ENCODE measurements around the gene SLC44A1.

The SLC44A1 gene

DNA sequence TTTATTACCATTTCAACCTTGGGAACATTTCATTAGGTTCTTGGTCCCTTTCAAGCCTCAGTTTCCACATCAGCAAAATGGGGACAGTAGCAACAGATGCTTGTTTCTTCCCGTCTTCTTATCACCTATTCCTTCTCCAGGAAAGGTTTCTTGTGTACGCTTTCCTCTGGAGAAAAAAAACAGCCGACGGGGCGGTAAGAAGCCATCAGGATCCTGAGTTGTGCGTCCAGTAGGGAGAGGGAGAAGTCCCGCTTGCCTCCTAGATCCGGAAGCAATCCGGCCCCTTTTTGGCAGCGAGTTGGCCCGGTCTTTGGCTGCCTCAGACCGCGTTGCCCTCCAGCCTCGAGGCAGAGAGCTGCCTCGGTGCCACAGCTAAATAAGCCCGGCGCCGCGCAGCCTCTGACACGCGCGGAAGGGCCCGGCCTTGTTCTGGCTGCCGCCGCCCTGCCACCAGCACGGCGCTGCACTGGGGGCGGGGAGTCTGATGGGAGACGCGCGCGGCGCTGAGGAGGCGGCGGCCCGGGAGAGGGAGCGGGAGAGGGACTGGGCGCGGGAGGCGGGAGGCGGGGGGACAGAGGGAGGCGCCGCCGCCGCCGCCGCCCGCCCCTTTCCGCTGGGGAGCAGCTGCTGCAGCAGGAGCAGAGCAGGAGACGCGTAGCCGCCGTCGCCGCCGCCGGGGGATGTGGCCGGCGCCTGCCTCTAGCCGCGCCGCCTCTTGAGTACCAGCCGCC, at the start of gene SLC44A1:
Gene SLC44A1 (plus strand): TSS at position 649 of the 731 bp plus-strand sequence. CDS start 218 bp downstream, outside the sequence.
- peak; percentile 96 to 99 (median 98) for DNase-seq

DNA sequence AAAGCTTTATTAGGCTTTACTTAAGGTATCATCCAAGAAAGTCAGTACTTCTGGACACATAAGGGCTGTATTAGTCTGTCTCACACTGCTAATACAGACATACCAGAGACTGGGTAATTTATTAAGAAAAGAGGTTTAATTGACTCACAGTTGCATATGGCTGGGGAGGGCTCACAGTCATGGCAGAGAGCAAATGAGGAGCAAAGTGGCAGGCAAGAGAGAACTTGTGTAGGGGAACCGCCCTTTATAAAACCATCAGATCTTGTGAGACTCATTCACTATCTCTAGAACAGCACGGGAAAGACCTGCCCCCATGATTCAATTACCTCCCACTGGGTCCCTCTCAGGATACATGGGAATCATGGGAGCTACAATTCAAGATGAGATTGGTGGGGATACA, 49.2 kb upstream of the SLC44A1 start:
- no peak for DNase-seq

DNA sequence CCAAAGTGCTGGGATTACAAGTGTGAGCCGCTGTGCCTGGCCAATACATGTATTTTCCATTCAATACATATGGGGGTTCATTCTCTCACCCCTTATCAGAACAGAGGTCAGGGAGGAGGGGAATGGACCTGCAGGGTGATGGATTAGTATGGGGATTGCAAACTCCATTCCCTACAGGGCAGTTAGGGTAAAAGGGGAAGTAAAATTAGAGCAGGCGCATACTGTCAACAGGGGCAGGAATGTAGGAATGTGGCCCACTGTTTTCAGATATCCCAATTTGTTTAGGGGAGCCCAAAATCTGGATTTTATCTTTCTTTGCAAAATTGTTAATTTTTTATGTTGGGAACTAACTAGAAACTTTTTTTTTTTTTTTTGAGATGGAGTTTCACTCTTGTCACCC, 46.4 kb upstream of the SLC44A1 start:
- no peak for DNase-seq

DNA sequence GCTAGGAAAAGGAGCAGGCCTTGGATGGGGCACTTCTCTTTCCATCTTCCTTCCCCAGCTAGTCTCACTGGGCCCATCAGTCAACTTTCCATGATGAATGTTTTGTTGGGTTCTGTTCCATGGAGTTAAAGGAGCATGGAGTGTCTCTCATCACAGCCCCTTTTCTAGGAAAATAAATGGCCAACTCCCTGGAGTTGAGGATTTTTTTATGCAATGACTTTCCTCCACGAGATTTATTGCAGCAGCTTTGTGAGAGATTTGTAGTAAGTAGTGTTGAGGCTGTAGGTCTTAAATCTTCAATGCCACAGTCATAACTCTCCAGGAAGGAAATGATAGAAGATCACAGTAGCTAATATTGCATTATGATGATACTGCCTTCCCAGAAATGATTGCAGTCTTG, 45.6 kb upstream of the SLC44A1 start:
- no peak for DNase-seq

DNA sequence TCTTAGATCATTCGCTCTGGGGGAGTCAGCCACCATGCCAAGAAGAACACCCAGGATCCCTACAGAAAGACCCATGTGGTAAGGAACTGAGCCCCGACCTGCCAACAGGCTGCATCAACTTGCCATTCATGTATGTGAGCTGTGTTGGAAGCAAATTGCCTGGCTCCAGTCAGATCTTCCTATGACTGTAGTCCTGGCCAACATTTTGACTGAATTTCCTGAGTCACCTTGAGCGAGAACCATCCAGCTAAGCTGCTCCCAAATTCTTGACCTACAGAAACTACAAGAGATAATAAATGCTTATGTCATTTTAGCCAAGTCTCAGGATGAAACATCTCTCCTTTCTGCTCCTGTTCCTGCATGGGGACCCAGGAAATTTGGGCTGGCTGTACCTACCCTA, 40.0 kb upstream of the SLC44A1 start:
- DNase-seq = no peak

DNA sequence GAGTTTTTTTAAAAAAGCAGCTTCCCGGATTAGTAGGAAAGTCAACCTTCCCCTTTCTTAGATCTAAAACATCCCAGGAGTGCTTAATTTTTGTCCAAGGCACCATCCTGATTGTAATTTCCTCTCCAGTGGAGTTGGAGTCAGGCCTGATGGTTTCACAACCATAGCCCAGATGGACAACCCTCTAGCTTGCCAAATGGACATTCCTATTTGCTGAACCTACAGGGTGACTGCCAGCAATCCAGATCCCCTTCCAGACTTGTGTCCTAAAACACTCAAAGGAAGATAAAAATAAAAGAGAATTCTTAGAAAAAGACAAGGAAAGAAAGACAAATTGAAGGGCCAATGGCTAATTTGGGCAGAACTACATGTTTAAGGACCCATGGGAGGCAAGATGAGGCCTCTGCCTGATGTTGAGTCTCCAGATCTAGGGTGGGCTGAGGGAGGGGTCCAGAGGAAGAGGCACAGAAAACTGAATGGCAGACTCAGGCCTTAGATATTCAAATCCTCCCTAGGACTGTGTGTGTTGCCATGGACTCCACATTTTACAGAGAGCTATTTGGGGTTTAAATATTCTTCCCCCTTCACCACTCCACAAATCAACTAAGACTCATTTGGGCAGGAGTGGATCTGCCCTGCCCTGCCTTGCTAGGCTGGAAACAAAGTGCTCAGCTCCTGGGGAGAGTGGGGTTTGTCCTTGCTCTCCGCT, 38.5 kb upstream of the SLC44A1 start:
- DNase-seq = no peak

DNA sequence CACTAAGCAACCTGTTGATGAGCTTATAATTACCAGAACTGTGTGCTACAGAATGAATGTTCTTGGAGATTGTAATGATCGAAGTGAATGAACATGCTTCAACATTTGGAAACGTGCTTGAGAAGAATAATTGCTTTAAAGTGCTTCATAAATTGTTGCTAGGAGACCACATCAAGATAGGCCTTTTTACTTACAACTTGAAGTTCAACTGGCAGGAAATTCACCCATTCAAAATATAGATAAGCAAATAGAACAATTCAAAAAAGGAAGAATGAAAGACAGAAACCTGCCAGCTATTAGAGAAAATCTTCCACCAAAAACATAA, 38.0 kb upstream of the SLC44A1 start:
- DNase-seq = no peak

DNA sequence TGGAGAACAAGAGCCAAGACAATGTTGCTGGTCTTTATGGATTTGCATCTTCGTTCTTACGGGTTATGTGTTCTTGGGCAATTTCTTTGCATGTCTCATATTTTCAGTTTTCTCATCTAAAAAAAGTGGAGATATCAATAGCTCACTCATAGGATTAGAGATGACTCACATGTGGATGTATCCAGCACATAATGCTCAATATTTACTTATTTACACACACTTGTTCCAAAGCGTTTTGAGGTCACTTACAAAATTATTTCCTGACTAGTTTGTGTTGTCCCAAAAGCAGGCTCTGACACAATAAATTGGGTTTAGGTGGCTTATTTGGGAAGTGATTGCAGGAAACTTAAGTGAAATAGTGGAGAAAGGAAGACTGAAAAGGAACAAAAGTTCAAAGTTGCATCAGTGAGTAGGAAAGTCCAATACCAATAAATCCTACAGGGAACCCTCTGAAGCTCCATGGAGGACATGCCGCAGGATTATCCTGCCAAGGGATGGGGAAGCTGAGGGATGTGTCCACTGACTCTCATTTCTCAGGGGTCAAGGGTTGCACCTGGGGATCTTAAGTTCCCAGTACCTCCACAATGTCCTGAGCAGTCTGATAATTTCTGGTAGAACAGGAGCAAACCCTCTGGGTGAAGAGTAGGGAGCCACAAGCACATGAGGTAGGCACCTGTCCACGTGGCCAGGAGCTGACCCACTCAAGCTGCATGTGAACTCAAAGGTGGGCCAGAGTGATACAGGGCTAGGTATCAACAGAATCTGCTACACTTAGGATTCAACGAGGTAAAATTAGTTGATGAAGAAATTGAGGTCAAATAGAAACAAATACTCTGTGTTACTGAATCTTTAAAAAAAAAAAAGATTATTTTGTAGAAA, 37.4 kb upstream of the SLC44A1 start:
- peak in 2 of 3 donors; percentile 15 to 24 for DNase-seq

DNA sequence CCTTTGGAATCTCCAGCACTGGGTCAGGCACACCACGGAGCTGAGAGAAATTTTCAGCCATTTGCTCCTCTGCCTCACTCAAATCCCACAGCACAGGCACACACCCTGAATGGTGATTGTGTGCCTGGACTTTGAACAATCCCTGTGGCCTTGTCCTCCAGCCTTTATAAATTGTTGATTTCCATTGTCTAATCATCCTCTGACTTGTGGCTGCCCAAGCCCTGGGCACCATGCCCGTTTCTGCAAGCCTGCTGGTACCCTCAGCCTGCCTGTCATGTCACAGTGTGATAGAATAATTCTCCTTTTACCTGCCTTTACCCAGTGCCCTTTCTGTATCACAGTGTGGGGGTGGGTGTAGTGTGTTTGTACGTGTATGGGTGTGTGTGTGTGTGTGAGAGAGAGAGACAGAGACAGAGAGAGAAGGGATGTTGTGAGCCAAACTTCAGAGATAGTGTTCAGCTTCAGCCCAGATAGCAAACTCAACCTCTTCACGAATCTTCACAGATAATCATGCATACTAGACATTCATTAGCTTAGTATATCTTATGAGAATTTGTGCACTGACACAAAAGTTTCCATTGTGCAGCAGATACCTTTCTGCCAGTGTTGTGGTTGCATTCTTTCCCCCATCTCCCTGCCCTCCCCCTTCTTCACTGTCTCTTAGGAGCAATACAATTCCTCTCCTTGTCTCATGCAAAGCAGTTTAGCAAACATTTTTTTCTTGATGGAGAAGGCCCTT, 27.8 kb upstream of the SLC44A1 start:
- no peak for DNase-seq

DNA sequence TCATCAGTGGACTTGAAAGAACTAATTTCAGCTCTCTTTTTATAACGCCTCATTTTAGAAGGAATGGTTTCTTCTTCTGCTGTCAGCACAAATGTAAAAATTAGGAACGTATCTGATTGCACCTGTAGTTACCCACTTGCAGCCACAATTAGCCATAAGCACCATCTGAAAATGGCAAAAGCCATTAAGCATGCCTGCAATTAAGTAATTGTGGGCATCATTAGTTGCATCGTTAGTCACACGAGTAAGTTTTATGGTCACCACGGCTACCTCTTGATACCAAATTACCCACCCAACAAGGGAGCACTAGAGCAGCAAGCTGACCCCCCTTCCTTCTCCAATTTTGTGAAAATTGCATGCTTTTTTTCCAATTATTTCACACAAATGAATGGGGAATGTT, 25.8 kb upstream of the SLC44A1 start:
- DNase-seq = no peak

DNA sequence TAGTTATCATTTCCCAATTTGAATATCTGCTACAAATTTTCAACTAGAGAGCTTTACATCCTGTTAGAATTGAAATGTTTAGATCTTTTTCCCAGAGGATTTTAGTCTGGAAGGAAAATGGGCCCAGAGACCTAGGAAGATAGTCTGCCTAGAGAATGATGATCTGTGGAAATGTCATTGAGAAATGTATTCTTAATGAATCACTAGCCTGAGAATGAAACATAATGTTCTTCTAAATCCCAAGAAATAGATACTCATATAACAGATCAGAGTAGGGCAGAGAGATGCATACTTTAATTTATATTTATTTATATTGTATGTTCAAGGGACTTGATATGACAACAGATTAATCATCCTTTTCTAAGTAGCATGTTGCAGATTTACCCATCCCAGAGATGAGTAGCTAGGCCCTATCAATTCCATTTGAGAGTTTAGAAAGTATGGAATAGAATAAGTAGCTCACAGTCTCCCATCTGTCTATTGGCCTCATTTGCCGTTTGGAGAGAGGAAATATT, 25.1 kb upstream of the SLC44A1 start:
- DNase-seq = no peak

DNA sequence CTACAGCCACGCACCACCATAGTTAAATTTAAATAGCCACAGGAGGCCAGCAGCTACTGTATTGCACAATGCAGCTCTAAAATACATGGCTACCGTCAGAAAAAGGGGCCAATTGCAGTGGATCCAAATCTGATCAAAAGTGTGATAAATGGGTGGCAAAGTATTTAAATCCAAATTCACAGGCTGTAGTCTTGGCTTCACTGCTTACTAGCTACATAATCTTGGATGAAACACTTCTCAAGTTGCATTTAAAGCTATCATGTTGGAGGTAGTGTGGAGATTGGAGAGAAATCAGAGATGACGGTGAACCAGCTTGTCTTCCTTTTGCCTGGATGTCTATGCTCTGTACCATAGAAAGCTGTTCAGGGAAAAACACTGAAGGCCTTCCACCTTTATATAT, 24.0 kb upstream of the SLC44A1 start:
- DNase-seq = no peak

DNA sequence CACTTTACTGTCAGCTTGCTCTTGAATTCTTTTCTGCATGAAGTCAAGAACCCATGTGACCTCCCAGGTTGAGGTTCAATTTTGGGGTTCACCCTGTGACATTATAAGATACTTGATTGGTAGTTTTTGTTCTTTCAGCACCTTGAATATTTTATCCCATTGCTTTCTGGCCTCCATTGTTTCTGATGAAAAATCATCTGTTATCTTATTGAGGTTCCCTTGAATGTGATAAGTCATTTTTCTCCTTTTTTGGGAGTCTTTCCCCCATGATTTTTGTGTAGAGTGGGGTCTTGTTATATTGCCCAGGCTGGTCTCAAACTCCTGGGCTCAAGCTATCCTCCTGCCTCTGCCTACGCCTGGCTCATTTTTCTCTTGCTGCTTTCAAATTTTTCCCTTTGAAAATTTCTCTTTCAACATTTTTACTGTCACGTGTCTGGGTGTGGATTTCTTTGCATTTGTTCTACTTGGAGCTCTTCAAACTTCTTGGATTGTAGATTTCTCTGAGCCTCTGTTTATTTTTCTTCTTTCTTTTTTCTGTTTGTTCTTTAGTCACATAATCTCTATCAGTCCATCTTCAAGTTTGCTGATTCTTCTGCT, 20.8 kb upstream of the SLC44A1 start:
- no peak for DNase-seq

DNA sequence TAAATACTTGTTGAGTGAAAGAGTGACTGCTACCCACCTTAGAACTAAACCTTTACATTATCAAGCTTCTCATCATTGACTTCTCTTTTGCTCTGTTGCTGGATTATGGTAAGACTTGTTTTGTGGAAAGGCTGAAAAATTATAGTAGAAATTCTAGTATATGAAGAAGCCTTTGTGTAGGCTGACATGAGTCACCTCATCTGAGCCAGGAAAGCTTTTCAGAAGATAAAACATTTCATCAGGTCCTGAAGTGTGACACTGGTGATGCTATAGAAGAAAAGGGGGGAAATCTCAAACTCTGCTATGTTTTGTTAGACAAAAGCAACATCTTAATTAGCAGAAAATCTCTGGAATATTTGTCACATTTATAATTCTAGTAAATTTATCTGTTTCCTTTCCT, 18.4 kb upstream of the SLC44A1 start:
- peak in 1 of 3 donors; percentile 10 for DNase-seq

DNA sequence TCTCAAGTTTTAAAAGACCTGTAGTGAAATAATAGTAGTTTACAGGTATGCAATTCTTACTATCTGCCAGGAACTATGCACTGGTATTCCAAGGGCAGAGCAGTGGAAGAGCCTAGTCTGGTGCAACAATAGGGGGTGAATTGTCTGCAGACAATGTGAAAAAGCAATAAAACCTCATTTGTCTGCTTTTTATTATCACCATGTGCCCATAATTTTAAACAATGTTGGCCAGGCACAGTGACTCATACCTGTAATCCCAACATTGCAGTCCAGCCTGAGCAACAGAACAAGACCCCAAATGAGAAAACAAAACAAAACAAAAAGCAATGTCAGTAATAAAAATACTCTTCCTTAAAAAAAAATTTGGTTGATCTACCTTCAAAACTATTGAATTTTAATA, 12.2 kb upstream of the SLC44A1 start:
- no peak for DNase-seq

DNA sequence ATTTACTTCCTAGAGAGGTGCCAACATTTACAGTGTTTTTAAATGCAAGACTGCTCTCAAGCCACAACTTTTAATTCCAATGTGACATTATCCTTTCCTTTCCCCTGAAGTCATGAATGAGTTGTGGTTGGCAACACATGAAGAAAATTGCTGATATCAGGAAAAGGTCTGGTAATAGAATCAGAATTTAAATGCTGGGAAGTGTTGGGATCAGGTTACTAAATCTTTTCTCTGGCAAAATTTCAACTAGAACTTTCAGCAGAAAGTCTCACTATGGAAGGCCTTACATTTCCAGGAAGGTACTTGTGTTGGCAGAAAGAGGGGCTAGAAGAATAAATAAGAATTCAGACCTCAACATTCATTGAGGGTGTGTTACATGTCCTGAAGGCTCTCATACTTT, 10.6 kb upstream of the SLC44A1 start:
- DNase-seq = no peak

DNA sequence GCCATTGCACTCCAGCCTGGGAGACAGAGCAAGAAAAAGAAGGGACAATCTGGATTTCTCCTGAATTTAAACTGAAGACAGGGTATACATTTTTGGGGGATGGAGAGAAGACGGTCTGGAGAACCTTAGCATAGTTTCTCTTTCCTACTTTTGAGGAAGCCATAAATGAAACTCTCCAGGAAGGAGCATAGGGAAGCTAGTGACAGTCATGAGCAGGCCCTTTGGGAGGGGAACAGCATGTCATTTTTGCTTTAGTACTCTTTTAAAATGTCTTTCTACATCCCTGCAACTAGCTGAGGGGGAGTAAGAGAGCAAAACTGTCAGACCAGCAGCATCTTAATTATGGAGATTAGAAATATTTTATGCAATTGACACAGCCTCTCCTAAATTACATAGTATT, 8.2 kb upstream of the SLC44A1 start:
- peak; percentile 59 to 67 (median 65) for DNase-seq

DNA sequence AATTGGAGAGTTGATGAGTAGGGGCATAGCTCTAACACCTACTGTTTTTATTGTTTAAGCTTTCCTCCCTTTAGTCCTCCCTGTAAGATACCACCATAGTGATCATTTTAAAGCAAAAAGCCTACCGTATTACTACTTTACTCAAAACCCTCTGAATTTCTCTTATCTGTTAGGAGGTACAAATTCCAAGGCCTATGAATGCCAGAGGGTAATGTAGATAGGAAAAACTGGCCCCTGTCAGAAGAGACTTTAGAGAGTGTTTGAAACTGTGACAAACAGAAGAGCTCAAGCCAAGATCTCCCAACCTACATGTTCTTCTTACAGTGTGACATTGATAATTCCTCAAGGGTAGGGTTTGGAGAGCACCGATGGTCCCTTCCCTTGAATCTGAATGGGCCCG, 7.2 kb upstream of the SLC44A1 start:
- DNase-seq = no peak

DNA sequence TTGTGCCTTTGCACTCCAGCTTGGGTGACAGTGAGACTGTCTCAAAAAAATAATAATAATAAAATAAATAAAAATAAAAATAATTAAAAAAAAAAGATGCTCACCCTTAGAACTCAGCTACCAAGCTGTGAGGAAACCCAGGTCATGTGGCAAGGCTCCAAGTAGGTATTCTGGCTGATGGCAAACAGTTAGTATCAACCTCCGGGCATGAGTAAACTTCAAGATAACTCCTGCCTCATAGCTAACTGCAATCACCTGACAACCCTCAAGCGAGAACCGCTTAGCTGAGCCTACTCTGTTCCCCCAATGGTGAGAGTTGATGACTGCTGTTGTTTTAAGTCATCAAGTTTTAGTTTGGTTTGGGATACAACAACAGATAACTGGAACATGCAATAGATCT, 6.1 kb upstream of the SLC44A1 start:
- DNase-seq = no peak

DNA sequence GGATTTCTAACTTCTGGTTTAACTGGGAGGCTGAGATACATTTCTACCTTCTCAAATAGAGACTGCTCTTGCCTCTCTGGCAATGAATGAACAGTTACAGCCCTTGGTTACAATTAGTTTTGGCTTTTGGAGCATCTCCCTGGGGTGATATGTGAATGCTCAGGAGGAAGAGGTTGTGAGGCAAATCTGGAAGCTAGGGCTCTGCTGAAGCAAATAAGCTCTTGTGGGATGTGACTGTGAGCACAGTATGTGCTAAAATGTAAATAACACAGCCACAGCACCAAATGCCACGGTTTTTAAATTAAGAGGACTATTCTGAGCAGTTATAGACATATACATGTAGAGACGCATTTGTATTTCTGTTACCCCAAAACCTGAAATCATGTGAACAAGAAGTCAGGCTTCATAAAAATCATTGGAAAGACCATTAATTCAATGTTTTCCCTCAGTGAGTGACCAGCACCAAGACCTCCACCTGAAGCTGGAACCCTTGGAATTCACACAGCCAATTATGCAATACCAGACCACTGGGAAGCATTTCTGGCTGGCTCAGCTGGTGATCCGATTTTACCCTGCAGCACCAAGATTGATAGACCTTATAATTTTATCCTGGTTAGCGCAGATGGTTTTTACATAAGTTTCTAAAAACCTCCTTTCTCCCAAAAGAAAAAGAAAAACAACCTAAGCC, 3.0 kb upstream of the SLC44A1 start:
- DNase-seq = no peak

DNA sequence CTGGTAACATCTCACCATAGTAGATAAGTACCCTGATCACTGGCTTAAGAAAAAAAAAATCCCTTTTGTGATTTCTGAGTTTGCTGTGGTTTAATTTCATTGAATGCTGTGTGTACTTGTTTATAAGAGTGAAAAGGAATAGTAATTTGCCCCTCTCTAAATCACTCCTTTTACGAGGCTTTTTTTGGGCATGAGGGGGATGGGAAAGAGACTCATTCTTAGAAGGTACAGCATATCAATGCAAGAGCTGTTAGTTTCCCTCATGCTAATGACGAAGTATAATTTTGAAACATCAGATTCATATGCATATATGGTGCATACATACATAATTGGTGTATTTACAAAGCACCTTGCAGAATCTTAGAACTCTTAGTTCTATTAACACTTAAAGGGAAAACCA, 2.4 kb upstream of the SLC44A1 start:
- DNase-seq = no peak

DNA sequence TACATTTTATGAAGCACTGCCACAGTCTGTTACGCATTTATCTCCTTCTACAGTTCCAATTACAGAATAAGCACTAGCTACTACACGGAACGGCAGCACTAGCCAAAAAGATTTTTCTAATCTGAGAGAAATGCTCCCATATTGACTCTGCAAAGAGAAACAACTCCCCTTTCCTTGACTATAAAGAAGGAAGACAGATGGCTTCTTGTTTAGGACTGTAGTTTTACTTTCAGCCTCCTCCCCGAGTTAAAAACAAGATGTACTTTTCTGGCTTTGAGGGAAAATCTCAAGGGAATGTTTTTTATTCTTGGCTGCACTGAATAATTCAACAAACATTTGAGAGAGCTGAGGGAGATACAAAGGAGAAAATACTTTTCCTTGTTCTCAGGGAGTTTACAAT, 1.9 kb upstream of the SLC44A1 start:
- no peak for DNase-seq
